Mesendoderm (in vitro differentiated cells): Measurements from ENCODE around the gene PSD2.

ENCODE experiments used
- DNase-seq: peaks from one replicate; pipeline ENCODE4 v3.0.0; 2013
- H2AK5ac ChIP-seq: 2 replicates; pipeline ENCODE4 v1.6.1; 2013; ENCODE audit warnings: low read length, inconsistent platforms
- H2BK120ac ChIP-seq: 2 replicates; pipeline ENCODE4 v1.6.1; 2013; ENCODE audit warnings: low read depth, mild to moderate bottlenecking, low read length, moderate library complexity, mixed read lengths
- H2BK15ac ChIP-seq: replicated peaks from 2 replicates; pipeline ENCODE4 v1.6.1; 2013; ENCODE audit warnings: low read depth, mild to moderate bottlenecking, moderate library complexity
- H2BK5ac ChIP-seq: 2 replicates; pipeline ENCODE4 v1.6.1; 2013; ENCODE audit warnings: low read length, inconsistent platforms
- H3K18ac ChIP-seq: 2 replicates; pipeline ENCODE4 v1.6.1; 2013; ENCODE audit warnings: mild to moderate bottlenecking, low read length, mixed read lengths
- H3K23ac ChIP-seq: one replicate; pipeline ENCODE4 v1.6.1; 2013; ENCODE audit warnings: low read length
- H3K27ac ChIP-seq: 2 replicates; pipeline ENCODE4 v1.5.1; 2013; ENCODE audit warnings: low read depth, mild to moderate bottlenecking, inconsistent platforms, low read length, moderate library complexity
- H3K27me3 ChIP-seq: 2 replicates; pipeline ENCODE4 v1.6.1; 2013; ENCODE audit warnings: low read length, control low read depth, mild to moderate bottlenecking, inconsistent platforms; ENCODE audit not compliant: insufficient read depth, poor library complexity
- H3K36me3 ChIP-seq: 2 replicates; pipeline ENCODE4 v1.6.1; 2013; ENCODE audit warnings: low read length, inconsistent platforms; ENCODE audit not compliant: control insufficient read depth, insufficient read depth
- H3K4ac ChIP-seq: one replicate; pipeline ENCODE4 v1.6.1; 2013; ENCODE audit warnings: low read depth, mild to moderate bottlenecking, low read length, moderate library complexity
- H3K4me1 ChIP-seq: 2 replicates; pipeline ENCODE4 v1.6.1; 2013; ENCODE audit warnings: low read depth, low read length, inconsistent platforms; ENCODE audit not compliant: control insufficient read depth
- H3K4me2 ChIP-seq: 2 replicates; pipeline ENCODE4 v1.6.1; 2013; ENCODE audit warnings: low read length
- H3K4me3 ChIP-seq: 2 replicates; pipeline ENCODE4 v1.5.1; 2013; ENCODE audit warnings: mild to moderate bottlenecking, low read length
- H3K56ac ChIP-seq: one replicate; pipeline ENCODE4 v1.6.1; 2013; ENCODE audit warnings: low read length
- H3K79me1 ChIP-seq: 2 replicates; pipeline ENCODE4 v1.6.1; 2013; ENCODE audit warnings: low read length, inconsistent platforms
- H3K79me2 ChIP-seq: 2 replicates; pipeline ENCODE4 v1.6.1; 2013; ENCODE audit warnings: mild to moderate bottlenecking, low read length; ENCODE audit not compliant: control insufficient read depth, insufficient read depth
- H3K9ac ChIP-seq: 2 replicates; pipeline ENCODE4 v1.6.1; 2013; ENCODE audit warnings: low read length, inconsistent platforms
- H4K5ac ChIP-seq: one replicate; pipeline ENCODE4 v1.6.1; 2013; ENCODE audit warnings: low read length
- H4K8ac ChIP-seq: one replicate; pipeline ENCODE4 v1.6.1; 2013; ENCODE audit warnings: low read depth, mild to moderate bottlenecking, control low read depth, low read length, moderate library complexity
- WGBS: extraction: QIAGEN DNeasy Blood & Tissue Kit; methylation state at CpG from one replicate; pipeline ENCODE4 v1.1.7; 2013; ENCODE audit warnings: low lambda C conversion rate, missing lambda C conversion rate; ENCODE audit not compliant: insufficient coverage; ENCODE audit errors: extremely low coverage; 5-methylcytosine and 5-hydroxymethylcytosine counted together

Gene PSD2

DNA sequence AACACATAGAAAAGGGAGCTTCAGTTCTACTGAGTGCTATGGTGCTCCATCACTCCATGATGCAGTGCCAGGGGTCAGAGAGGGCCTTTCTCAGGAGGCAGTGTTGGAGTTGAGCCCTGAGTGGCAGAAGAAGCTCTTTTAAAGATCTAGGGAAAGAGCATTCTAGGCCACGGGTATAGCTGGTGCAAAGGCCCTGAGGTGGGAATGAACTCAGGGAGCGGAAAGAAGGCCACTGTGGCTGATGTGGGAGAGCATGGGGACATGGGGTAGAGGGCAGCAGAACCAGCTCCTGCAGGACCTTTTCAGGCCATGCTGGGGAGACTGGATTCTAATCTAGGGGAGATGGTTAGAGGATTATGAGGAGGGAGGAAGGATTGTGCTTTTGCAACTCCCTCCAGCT is 9.9 kb downstream of the PSD2 start:
- peak overlapping the region; percentile 45 for H3K23ac ChIP-seq
- H2AK5ac ChIP-seq = no peak overlapping the region
- no peak overlapping the region for H3K27ac ChIP-seq
- no peak overlapping the region for H2BK15ac ChIP-seq
- H3K4me1 ChIP-seq = no peaks in the 10 kb centered on the region
- no peak overlapping the region for H3K56ac ChIP-seq
- no peak overlapping the region for H3K4me2 ChIP-seq
- H3K36me3 ChIP-seq = no peaks in the 10 kb centered on the region
- no peaks in the 10 kb centered on the region for H3K79me1 ChIP-seq
- H4K5ac ChIP-seq = no peak overlapping the region
- H3K27me3 ChIP-seq = no peaks in the 10 kb centered on the region
- H3K79me2 ChIP-seq = no peaks in the 10 kb centered on the region
- no peak overlapping the region for H2BK5ac ChIP-seq
- H4K8ac ChIP-seq = no peak overlapping the region
- no peak overlapping the region for H3K18ac ChIP-seq
- H2BK120ac ChIP-seq = no peak overlapping the region
- DNase-seq = no peak
- no CpG with 5 or more reads among the region's 2 CpGs for WGBS
- no peak overlapping the region for H3K4me3 ChIP-seq
- no peak overlapping the region for H3K9ac ChIP-seq
- H3K4ac ChIP-seq = no peak overlapping the region

DNA sequence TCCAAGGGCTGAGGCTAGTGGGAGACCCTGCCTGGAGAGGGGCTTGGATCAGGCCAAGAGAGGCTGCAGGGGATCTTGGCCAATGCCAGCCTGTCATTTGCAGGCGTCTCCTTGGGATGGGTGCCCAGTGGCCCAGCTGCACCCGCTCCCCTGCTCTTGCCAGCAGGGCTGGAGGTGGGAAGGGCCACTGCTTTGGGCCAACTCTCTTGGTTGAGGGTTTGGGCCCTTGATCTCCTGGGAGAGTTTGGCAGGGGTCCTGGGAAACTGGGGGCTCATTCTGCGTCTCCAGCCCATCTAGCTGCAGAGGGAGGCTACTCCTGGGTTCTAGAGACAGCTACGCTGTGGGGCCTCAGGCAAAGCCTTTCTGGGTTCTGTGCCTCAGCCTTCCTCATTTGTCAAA is 10.5 kb downstream of the PSD2 start:
- no peak for DNase-seq
- Histone ChIP-seq H3K4me3 (no peak overlapping the region), H2BK15ac (no peak overlapping the region), H3K23ac (no peak overlapping the region), H3K56ac (no peak overlapping the region), H3K4ac (no peak overlapping the region), H4K5ac (no peak overlapping the region), H2BK120ac (no peak overlapping the region), H2AK5ac (no peak overlapping the region), H3K79me1 (no peaks in the 10 kb centered on the region), H3K36me3 (no peaks in the 10 kb centered on the region), H4K8ac (no peak overlapping the region), H3K4me1 (no peaks in the 10 kb centered on the region), H3K9ac (no peak overlapping the region), H3K27me3 (no peaks in the 10 kb centered on the region), H2BK5ac (no peak overlapping the region), H3K4me2 (no peak overlapping the region), H3K27ac (no peak overlapping the region), H3K18ac (no peak overlapping the region), H3K79me2 (no peaks in the 10 kb centered on the region)
- WGBS = no CpG with 5 or more reads among the region's 4 CpGs

DNA sequence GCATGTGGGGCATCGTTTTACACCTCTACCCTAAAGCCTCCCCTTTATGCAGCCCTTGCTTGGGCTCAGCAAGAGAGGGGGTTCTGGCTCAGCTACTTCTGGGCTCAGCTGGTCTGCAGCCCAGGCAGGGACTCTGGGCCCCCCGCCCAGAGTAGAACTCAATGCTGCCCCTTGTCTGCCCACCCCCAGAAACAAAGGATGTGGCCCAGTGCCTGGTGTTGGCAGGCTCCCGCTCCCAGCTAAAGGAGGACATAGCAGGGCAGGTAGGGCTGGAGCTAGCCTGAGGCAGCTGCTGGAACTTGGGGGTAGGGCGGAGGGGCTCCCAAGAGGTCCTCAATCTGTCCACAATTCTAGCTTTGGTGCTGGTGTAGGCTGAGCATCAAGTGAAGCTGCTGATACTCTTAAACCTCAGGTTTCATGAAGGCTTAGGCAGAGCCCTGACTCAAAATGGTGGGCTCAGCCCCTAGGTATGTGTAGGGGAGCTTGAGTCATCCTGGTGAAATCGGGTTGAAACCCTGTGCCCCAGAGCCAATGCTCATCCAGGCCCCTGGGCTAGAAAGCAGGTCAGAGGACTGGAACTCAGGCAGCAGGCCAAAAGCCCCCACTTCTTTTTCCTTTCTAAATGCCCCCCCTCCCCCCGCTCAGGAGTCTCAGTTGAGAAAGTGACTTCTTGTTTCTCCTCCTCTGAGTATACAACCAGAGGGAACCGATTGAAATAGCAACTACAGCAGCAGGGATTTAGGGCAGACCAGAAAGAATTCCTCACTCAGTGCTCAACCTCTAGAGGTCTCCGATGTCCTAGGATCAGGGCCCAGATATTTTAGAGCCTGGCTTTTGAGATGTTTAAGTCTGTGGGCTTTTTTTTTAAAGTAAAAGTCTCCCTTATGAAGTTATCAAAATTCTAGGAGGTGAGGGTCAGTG is 11.4 kb downstream of the PSD2 start:
- H3K18ac ChIP-seq = no peak overlapping the region
- no peak overlapping the region for H2BK15ac ChIP-seq
- H3K4me1 ChIP-seq = no peaks in the 10 kb centered on the region
- H3K79me1 ChIP-seq = no peaks in the 10 kb centered on the region
- no peak overlapping the region for H3K4ac ChIP-seq
- H3K9ac ChIP-seq = no peak overlapping the region
- DNase-seq = no peak
- H3K27me3 ChIP-seq = no peaks in the 10 kb centered on the region
- no peak overlapping the region for H2AK5ac ChIP-seq
- H3K23ac ChIP-seq = no peak overlapping the region
- no peak overlapping the region for H3K56ac ChIP-seq
- no peak overlapping the region for H2BK120ac ChIP-seq
- no peak overlapping the region for H3K4me2 ChIP-seq
- no peak overlapping the region for H4K8ac ChIP-seq
- H3K27ac ChIP-seq = no peak overlapping the region
- no peak overlapping the region for H3K4me3 ChIP-seq
- H4K5ac ChIP-seq = no peak overlapping the region
- H3K36me3 ChIP-seq = no peaks in the 10 kb centered on the region
- no peak overlapping the region for H2BK5ac ChIP-seq
- no peaks in the 10 kb centered on the region for H3K79me2 ChIP-seq
- WGBS = no CpG with 5 or more reads among the region's 8 CpGs

DNA sequence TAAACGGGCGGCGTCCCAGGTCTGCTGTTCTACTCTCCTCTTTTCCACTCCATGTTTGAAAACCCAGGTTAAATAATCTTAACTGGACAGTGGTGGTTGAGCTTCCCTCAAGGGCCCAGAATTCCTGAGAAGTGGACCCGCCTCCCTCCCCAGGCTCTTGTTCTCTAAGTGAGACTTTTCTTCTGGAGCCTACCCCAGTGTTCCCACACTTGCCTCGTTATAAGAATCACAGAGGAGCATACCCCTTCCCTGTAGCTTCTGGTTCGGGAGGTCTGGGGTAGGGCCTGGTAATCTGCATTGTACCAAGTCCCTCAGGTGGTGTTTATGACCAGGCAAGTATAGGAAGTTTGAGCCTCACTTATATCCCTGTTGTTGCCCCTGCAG is 12.0 kb downstream of the PSD2 start:
- no CpG with 5 or more reads among the region's 6 CpGs for WGBS
- no peaks in the 10 kb centered on the region for H3K4me1 ChIP-seq
- H3K9ac ChIP-seq = no peak overlapping the region
- H4K8ac ChIP-seq = no peak overlapping the region
- no peaks in the 10 kb centered on the region for H3K79me1 ChIP-seq
- no peak overlapping the region for H3K18ac ChIP-seq
- no peaks in the 10 kb centered on the region for H3K36me3 ChIP-seq
- H3K27ac ChIP-seq = no peak overlapping the region
- H3K23ac ChIP-seq = no peak overlapping the region
- no peak overlapping the region for H2BK5ac ChIP-seq
- no peaks in the 10 kb centered on the region for H3K79me2 ChIP-seq
- no peak overlapping the region for H4K5ac ChIP-seq
- H3K4me3 ChIP-seq = no peak overlapping the region
- H2AK5ac ChIP-seq = no peak overlapping the region
- no peak overlapping the region for H3K4ac ChIP-seq
- no peaks in the 10 kb centered on the region for H3K27me3 ChIP-seq
- H2BK120ac ChIP-seq = no peak overlapping the region
- no peak overlapping the region for H3K56ac ChIP-seq
- no peak for DNase-seq
- no peak overlapping the region for H3K4me2 ChIP-seq
- no peak overlapping the region for H2BK15ac ChIP-seq

DNA sequence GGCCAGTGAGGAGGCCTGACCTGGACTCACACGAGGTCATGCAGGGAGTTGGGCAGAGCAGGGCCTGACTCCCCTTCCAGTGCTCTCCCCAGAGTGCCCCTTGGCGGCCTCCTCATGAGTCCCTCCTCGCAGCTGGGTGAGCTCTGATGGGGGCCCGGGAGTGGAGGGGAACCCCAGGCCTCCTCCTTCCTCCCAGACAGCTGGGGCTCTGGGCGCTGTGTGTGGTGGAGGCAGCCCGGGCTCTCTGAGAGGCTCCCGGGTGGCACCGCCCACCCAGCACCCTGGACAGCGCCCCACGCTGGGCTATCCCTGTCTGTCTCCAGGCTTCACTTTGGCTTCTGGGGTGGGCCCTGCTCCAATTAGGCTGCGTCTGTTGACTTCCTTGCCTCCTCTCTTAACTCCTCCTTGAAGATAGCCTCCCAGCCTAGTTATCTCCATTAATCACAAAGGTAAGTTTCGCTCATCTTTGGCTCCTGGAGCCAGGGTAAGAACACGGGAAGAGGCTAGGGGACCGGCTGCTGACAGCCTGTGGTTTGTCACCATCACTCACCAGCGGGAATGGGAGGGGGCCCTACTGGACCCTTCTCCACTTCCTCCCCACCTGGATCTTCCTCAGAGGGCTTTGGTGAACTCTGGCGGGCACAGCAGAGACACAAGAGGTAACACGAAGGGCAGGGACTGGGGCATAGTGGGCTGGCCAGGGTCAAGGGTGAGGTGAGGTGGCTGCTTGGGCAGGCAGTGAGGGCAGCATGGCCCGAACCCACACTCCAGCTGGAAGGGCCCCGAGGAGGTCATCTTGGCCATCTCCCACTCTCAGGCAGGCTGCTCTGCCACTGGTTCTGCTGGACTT is 13.1 kb downstream of the PSD2 start:
- DNase-seq = peak; percentile 71
- no CpG with 5 or more reads among the region's 19 CpGs for WGBS

More for the DNA sequence above, 13.1 kb downstream of the PSD2 start:
- H3K36me3 ChIP-seq = no peaks in the 10 kb centered on the region
- no peak overlapping the region for H3K4me3 ChIP-seq
- H3K56ac ChIP-seq = no peak overlapping the region
- H2BK5ac ChIP-seq = no peak overlapping the region
- no peak overlapping the region for H4K8ac ChIP-seq
- no peak overlapping the region for H2AK5ac ChIP-seq
- H3K9ac ChIP-seq = no peak overlapping the region
- H3K27me3 ChIP-seq = no peaks in the 10 kb centered on the region
- H3K79me1 ChIP-seq = no peaks in the 10 kb centered on the region
- H3K4me1 ChIP-seq = no peaks in the 10 kb centered on the region
- no peak overlapping the region for H3K18ac ChIP-seq
- H3K4me2 ChIP-seq = no peak overlapping the region
- H4K5ac ChIP-seq = no peak overlapping the region
- H2BK120ac ChIP-seq = no peak overlapping the region
- H3K27ac ChIP-seq = no peak overlapping the region
- H2BK15ac ChIP-seq = no peak overlapping the region
- no peaks in the 10 kb centered on the region for H3K79me2 ChIP-seq
- H3K4ac ChIP-seq = no peak overlapping the region
- no peak overlapping the region for H3K23ac ChIP-seq
